OCI-LY3 (cell line): Measurements from ENCODE around the gene BCAP31.

ENCODE experiments used
- EZH2phosphoT487 ChIP-seq: fragments of 200-600 bp; shearing (Covaris generic); IDR thresholded peaks from 2 replicates; pipeline ENCODE4 v1.6.1; 2018; ENCODE audit warnings: antibody characterized with exemption, mixed run types, low read depth
- TF ChIP-seq, protein P1 (sequence below): fragments of 200-600, 300-600 bp; sonication (generic); IDR thresholded peaks from 2 replicates; pipeline ENCODE4 v1.5.1; 2014; ENCODE audit warnings: antibody characterized with exemption, low read length, low read depth

DNA sequence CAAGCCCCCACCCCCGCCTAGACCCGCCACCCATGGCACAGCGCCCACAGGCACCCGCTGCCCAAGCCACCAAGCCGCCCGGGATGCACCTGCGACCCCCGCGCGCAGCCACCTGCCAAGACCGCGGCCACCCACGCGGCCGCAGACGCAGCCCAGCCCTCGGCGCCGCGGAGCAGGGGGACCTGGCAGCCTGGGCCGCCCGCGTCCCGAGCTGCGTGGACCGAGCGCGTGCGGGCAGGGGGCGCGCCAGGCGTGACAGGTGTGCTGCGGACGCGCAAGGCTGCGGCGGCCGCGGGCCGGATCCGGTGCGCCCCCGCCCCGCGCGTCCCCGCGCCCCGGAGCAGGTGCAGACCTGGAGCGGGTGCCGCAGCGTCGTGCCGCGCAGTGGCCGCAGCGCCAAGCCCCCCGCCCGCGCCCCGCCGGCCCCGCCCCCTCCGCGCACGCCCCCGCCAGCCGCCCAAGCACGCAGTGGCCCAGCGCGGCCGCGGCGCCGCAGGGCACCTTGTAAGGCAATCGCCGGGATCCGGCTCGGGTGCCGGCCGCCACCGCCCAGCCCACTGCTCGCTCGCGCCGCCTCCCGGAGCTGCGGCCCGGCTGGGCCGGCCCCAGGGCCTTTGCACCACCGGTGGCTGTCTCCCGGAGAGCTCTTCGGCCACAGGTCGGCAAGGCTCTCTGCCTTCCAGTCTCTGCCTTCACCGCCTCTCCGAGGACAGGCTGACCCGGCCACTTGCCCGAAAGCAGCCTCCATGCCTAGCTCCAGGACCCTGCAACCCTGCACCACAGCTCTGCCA is 50.6 kb downstream of the BCAP31 start, which contains the start of gene PNCK:
- TF ChIP-seq, protein P1, sequence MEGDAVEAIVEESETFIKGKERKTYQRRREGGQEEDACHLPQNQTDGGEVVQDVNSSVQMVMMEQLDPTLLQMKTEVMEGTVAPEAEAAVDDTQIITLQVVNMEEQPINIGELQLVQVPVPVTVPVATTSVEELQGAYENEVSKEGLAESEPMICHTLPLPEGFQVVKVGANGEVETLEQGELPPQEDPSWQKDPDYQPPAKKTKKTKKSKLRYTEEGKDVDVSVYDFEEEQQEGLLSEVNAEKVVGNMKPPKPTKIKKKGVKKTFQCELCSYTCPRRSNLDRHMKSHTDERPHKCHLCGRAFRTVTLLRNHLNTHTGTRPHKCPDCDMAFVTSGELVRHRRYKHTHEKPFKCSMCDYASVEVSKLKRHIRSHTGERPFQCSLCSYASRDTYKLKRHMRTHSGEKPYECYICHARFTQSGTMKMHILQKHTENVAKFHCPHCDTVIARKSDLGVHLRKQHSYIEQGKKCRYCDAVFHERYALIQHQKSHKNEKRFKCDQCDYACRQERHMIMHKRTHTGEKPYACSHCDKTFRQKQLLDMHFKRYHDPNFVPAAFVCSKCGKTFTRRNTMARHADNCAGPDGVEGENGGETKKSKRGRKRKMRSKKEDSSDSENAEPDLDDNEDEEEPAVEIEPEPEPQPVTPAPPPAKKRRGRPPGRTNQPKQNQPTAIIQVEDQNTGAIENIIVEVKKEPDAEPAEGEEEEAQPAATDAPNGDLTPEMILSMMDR, result no peak
- TF ChIP-seq EZH2phosphoT487, result no peak
